Endodermal cell (in vitro differentiated cells): Measurements from ENCODE around the gene CACNA1I. TPM values are rescaled to one million over a fixed set of nuclear protein-coding genes. Genes with fewer than 3 reads are reported as not detected.
A peak's percentile ranks its signal among the peaks of the same experiment; 100 is the strongest.

Source experiments
- DNase-seq: peaks from one replicate; pipeline ENCODE4 v3.0.0-alpha.2; 2017
- H3K27ac ChIP-seq: 2 replicates; pipeline ENCODE4 v1.5.1; 2013; ENCODE audit warnings: mild to moderate bottlenecking, low read depth, low read length, moderate library complexity
- H3K27me3 ChIP-seq: 2 replicates; pipeline ENCODE4 v1.6.1; 2013; ENCODE audit warnings: mild to moderate bottlenecking, low read length, moderate library complexity; ENCODE audit not compliant: insufficient read depth, control insufficient read depth, poor library complexity, severe bottlenecking
- H3K36me3 ChIP-seq: 2 replicates; pipeline ENCODE4 v1.7.0; 2013; ENCODE audit warnings: mild to moderate bottlenecking, low read length, moderate library complexity; ENCODE audit not compliant: control insufficient read depth, insufficient read depth
- H3K4me1 ChIP-seq: one replicate; pipeline ENCODE4 v1.7.0; 2013; ENCODE audit warnings: low read length; ENCODE audit not compliant: control insufficient read depth, insufficient read depth
- H3K4me3 ChIP-seq: 2 replicates; pipeline ENCODE4 v1.5.1; 2013; ENCODE audit warnings: mild to moderate bottlenecking, low read length, moderate library complexity
- H3K9ac ChIP-seq: 2 replicates; pipeline ENCODE4 v1.6.1; 2013; ENCODE audit warnings: mild to moderate bottlenecking, low read length, moderate library complexity; ENCODE audit not compliant: poor library complexity, severe bottlenecking; ENCODE audit errors: extremely low read depth
- H3K9me3 ChIP-seq: 2 replicates; pipeline ENCODE4 v1.6.1; 2013; ENCODE audit warnings: mild to moderate bottlenecking, low read length, moderate library complexity; ENCODE audit not compliant: control insufficient read depth
- H3K27ac Mint-ChIP-seq: 2 replicates; pipeline ENCODE4 v1.8.0; 2020; ENCODE audit warnings: mixed read lengths
- H3K27me3 Mint-ChIP-seq: 2 replicates; pipeline ENCODE4 v1.8.0; 2021; ENCODE audit warnings: mild to moderate bottlenecking, mixed read lengths; ENCODE audit not compliant: insufficient read depth
- H3K36me3 Mint-ChIP-seq: 2 replicates; pipeline ENCODE4 v1.8.0; 2020; ENCODE audit warnings: low read depth, mixed read lengths
- H3K4me1 Mint-ChIP-seq: 2 replicates; pipeline ENCODE4 v1.8.0; 2020; ENCODE audit warnings: mixed read lengths
- H3K4me3 Mint-ChIP-seq: 2 replicates; pipeline ENCODE4 v1.8.0; 2020; ENCODE audit warnings: mild to moderate bottlenecking, moderate library complexity, mixed read lengths
- H3K9me3 Mint-ChIP-seq: 2 replicates; pipeline ENCODE4 v1.8.0; 2020; ENCODE audit warnings: mild to moderate bottlenecking, mixed read lengths
- CTCF ChIP-seq: fragments of 200-600 bp; sonication (generic); conservative IDR thresholded peaks from 2 replicates; pipeline ENCODE4 v1.5.0; 2021; ENCODE audit warnings: antibody characterized with exemption, mild to moderate bottlenecking
- WGBS, 2 experiments: methylation state at CpG; one replicate each; pipeline versions ENCODE4 v1.1.5 to v1.1.7; 2013; ENCODE audit warnings: missing lambda C conversion rate in 2 of 2, mixed read lengths in 1 of 2; ENCODE audit not compliant: insufficient coverage in 1 of 2, insufficient read length in 1 of 2; 5-methylcytosine and 5-hydroxymethylcytosine counted together
- total RNA-seq, 2 donors: library from RNA; stranded (reverse); fragmentation: NEBNext Ultra II Directional in 1 of 2; extraction: Animal tissue kit (Norgen Biotek cat#: 25700) in 1 of 2; gene quantifications; 2 replicates in 1 of 2; 3 replicates in 1 of 2; pipeline ENCODE4 v1.2.1, GENCODE V29; 2021

CACNA1I gene
- total RNA-seq, 2 donors from 2014 or later = 1.2 to 2.2 TPM

- no peak overlapping the region for H3K9ac ChIP-seq
- H3K36me3 ChIP-seq = no peaks in the 10 kb centered on the region
- no peak for DNase-seq
- H3K27me3 ChIP-seq = peaks cover 62% of the 10 kb centered on the region
- H3K4me1 ChIP-seq = no peaks in the 10 kb centered on the region
- Mint-ChIP-seq H3K9me3 (no peaks in the 10 kb centered on the region), H3K4me1 (peaks cover 5% of the 10 kb centered on the region), H3K36me3 (no peaks in the 10 kb centered on the region), H3K27ac (no peak overlapping the region), H3K27me3 (peaks cover 61% of the 10 kb centered on the region), H3K4me3 (peak overlapping the region; percentile 46)
- WGBS, 2 experiments = 27% methylated on average over 15 to 26 of the region's 26 CpGs
- H3K27ac ChIP-seq = no peak overlapping the region
- no peak overlapping the region for H3K4me3 ChIP-seq
- no peaks in the 10 kb centered on the region for H3K9me3 ChIP-seq
- TF ChIP-seq CTCF = peak; percentile 23
Observed at GRCh38 chr22:39662686-39663052, 92.1 kb downstream of the CACNA1I start.

GRCh38 chr22:39663751-39664150 is 93.2 kb downstream of the CACNA1I start:
- H3K36me3 Mint-ChIP-seq = no peaks in the 10 kb centered on the region
- TF ChIP-seq CTCF = no peak
- H3K9me3 Mint-ChIP-seq = no peaks in the 10 kb centered on the region
- Histone ChIP-seq H3K9ac (no peak overlapping the region), H3K27me3 (peaks cover 62% of the 10 kb centered on the region), H3K4me3 (peak overlapping the region; percentile 40), H3K36me3 (no peaks in the 10 kb centered on the region), H3K9me3 (no peaks in the 10 kb centered on the region), H3K4me1 (no peaks in the 10 kb centered on the region), H3K27ac (no peak overlapping the region)
- H3K27me3 Mint-ChIP-seq = peaks cover 55% of the 10 kb centered on the region
- WGBS, 2 experiments = 58 to 64% methylated on average over 9 to 22 of the region's 22 CpGs
- peak; percentile 69 for DNase-seq
- H3K4me3 Mint-ChIP-seq = no peak overlapping the region
- H3K27ac Mint-ChIP-seq = no peak overlapping the region
- H3K4me1 Mint-ChIP-seq = peaks cover 5% of the 10 kb centered on the region

GRCh38 chr22:39664485-39665200 is 94.1 kb downstream of the CACNA1I start:
- peak overlapping the region; percentile 24 for H3K4me3 Mint-ChIP-seq

More at GRCh38 chr22:39664485-39665200, 94.1 kb downstream of the CACNA1I start:
- Mint-ChIP-seq H3K27me3 (peaks cover 52% of the 10 kb centered on the region), H3K9me3 (no peaks in the 10 kb centered on the region), H3K27ac (no peak overlapping the region), H3K4me1 (peaks cover 5% of the 10 kb centered on the region), H3K36me3 (no peaks in the 10 kb centered on the region)
- 16 to 20% methylated on average over 5 to 43 of the region's 44 CpGs for WGBS, 2 experiments
- Histone ChIP-seq H3K4me1 (no peaks in the 10 kb centered on the region), H3K9ac (no peak overlapping the region), H3K36me3 (no peaks in the 10 kb centered on the region), H3K27me3 (peaks cover 59% of the 10 kb centered on the region), H3K27ac (no peak overlapping the region), H3K9me3 (no peaks in the 10 kb centered on the region), H3K4me3 (no peak overlapping the region)
- TF ChIP-seq CTCF = no peak
- peak; percentile 97 for DNase-seq
